IMR-90 (cell line): ENCODE data around the gene VWA5A. TPM values are rescaled to one million over a fixed set of nuclear protein-coding genes. Genes with fewer than 3 reads are reported as not detected.

ENCODE experiments used
- ATAC-seq: fragments of 200-7000 bp; cut with Tn5 transposase; 2 replicates; pipeline ENCODE4 v1.9.1; 2020; ENCODE audit warnings: low read depth, mild to moderate bottlenecking, moderate library complexity
- BruUV-seq: library from RNA; stranded (reverse); fragments of 400-500 nt; replicated peaks from 2 replicates; lab custom pipeline; 2021; lab: Mats Ljungman, UMichigan
- CTCF ChIA-PET: fragments of 300-600 bp; formaldehyde crosslinking; extraction: SDS; loops from one replicate; lab custom pipeline; 2021; ENCODE audit warnings: antibody characterized with exemption; lab: Yijun Ruan, JAX
- POLR2A ChIA-PET: fragments of 300-600 bp; sonication (Branson Sonifier 250); formaldehyde crosslinking; loops from one replicate; lab custom pipeline; 2022; ENCODE audit warnings: antibody characterized with exemption; ENCODE audit not compliant: unreplicated experiment; lab: Charles Lee
- DNase-seq: peaks from one replicate; pipeline ENCODE4 v3.0.0; 2013
- H2AFZ ChIP-seq: replicated peaks from 2 replicates; pipeline ENCODE3; 2013; ENCODE audit warnings: low read length, mild to moderate bottlenecking; ENCODE audit not compliant: poor library complexity
- H2AK5ac ChIP-seq: 2 replicates; pipeline ENCODE4 v1.6.1; 2013; ENCODE audit warnings: low read depth, low read length, inconsistent platforms
- H2AK9ac ChIP-seq: replicated peaks from 2 replicates; pipeline ENCODE3; 2013; ENCODE audit warnings: mild to moderate bottlenecking, low read depth, low read length, moderate library complexity; ENCODE audit not compliant: poor library complexity
- H2BK120ac ChIP-seq: 2 replicates; pipeline ENCODE4 v1.6.1; 2013; ENCODE audit warnings: low read depth, low read length, inconsistent platforms
- H2BK15ac ChIP-seq: 3 replicates; pipeline ENCODE4 v1.6.1; 2013; ENCODE audit warnings: low read depth, low read length, inconsistent platforms
- H2BK20ac ChIP-seq: 2 replicates; pipeline ENCODE4 v1.6.1; 2013; ENCODE audit warnings: low read depth, mild to moderate bottlenecking, inconsistent platforms, low read length, moderate library complexity
- H2BK5ac ChIP-seq: 2 replicates; pipeline ENCODE4 v1.6.1; 2013; ENCODE audit warnings: mild to moderate bottlenecking, low read depth, low read length, inconsistent platforms; ENCODE audit not compliant: poor library complexity, severe bottlenecking
- H3K14ac ChIP-seq: replicated peaks from 2 replicates; pipeline ENCODE4 v1.6.1; 2013; ENCODE audit warnings: low read depth, low read length, inconsistent platforms
- H3K18ac ChIP-seq: 2 replicates; pipeline ENCODE4 v1.6.1; 2013; ENCODE audit warnings: low read depth, low read length, control low read depth
- H3K23ac ChIP-seq: 2 replicates; pipeline ENCODE4 v1.6.1; 2013; ENCODE audit warnings: low read depth, low read length, inconsistent platforms
- H3K27ac ChIP-seq: 2 replicates; pipeline ENCODE4 v1.5.1; 2013; ENCODE audit warnings: mild to moderate bottlenecking, control low read depth, low read length; ENCODE audit not compliant: insufficient read depth
- H3K27me3 ChIP-seq: 2 replicates; pipeline ENCODE4 v1.6.1; 2013; ENCODE audit warnings: low read length; ENCODE audit not compliant: control insufficient read depth, insufficient read depth
- H3K36me3 ChIP-seq: 2 replicates; pipeline ENCODE4 v1.6.1; 2013; ENCODE audit warnings: low read length, mixed read lengths; ENCODE audit not compliant: control insufficient read depth, insufficient read depth
- H3K4ac ChIP-seq: 2 replicates; pipeline ENCODE4 v1.6.1; 2013; ENCODE audit warnings: low read depth, low read length, inconsistent platforms
- H3K4me1 ChIP-seq: 2 replicates; pipeline ENCODE4 v1.6.1; 2013; ENCODE audit warnings: low read length, mixed read lengths; ENCODE audit not compliant: control insufficient read depth, insufficient read depth
- H3K4me2 ChIP-seq: 2 replicates; pipeline ENCODE4 v1.6.1; 2013; ENCODE audit warnings: low read depth, mild to moderate bottlenecking, control low read depth, low read length, moderate library complexity
- H3K4me3 ChIP-seq: 2 replicates; pipeline ENCODE4 v1.5.1; 2013; ENCODE audit warnings: low read depth, mild to moderate bottlenecking, control low read depth, low read length, moderate library complexity; ENCODE audit not compliant: insufficient read depth
- H3K56ac ChIP-seq: 2 replicates; pipeline ENCODE4 v1.6.1; 2013; ENCODE audit warnings: low read length, inconsistent platforms; ENCODE audit not compliant: insufficient read depth; ENCODE audit errors: extremely low read depth
- H3K79me1 ChIP-seq, 2 experiments: 2 replicates each; pipeline ENCODE4 v1.6.1; 2013; ENCODE audit warnings: low read length in 2 of 2, inconsistent platforms in 1 of 2, low read depth in 1 of 2
- H3K9ac ChIP-seq: 2 replicates; pipeline ENCODE4 v1.6.1; 2013; ENCODE audit warnings: low read depth, low read length, control low read depth
- H3K9me1 ChIP-seq: 2 replicates; pipeline ENCODE4 v1.6.1; 2013; ENCODE audit warnings: low read length, inconsistent platforms; ENCODE audit not compliant: insufficient read depth
- H3K9me3 ChIP-seq: 2 replicates; pipeline ENCODE4 v1.6.1; 2013; ENCODE audit warnings: low read length; ENCODE audit not compliant: control insufficient read depth, insufficient read depth
- H4K20me1 ChIP-seq: 2 replicates; pipeline ENCODE4 v1.6.1; 2013; ENCODE audit warnings: low read length, inconsistent platforms; ENCODE audit not compliant: insufficient read depth
- H4K5ac ChIP-seq: 2 replicates; pipeline ENCODE4 v1.6.1; 2013; ENCODE audit warnings: mild to moderate bottlenecking, low read depth, low read length, control low read depth
- H4K8ac ChIP-seq, 2 experiments: 2 replicates each; pipeline ENCODE4 v1.6.1; 2013; ENCODE audit warnings: low read depth in 2 of 2, low read length in 2 of 2, control low read depth in 1 of 2, inconsistent platforms in 1 of 2
- H4K91ac ChIP-seq: 2 replicates; pipeline ENCODE4 v1.6.1; 2013; ENCODE audit warnings: low read depth, low read length, inconsistent platforms; ENCODE audit not compliant: insufficient read depth
- BHLHE40 ChIP-seq: fragments of 150-350 bp; IDR thresholded peaks from 2 replicates; pipeline ENCODE4 v1.6.1; 2016; ENCODE audit warnings: mild to moderate bottlenecking, low read depth, low read length
- CEBPB ChIP-seq: IDR thresholded peaks from 2 replicates; pipeline ENCODE4 v1.6.1; 2012; ENCODE audit warnings: low read depth, low read length, improper control_type of control experiment
- CHD1 ChIP-seq: IDR thresholded peaks from 2 replicates; pipeline ENCODE4 v1.6.1; 2012; ENCODE audit warnings: low read depth, low read length, improper control_type of control experiment
- FOS ChIP-seq: fragments of 150-350 bp; IDR thresholded peaks from 2 replicates; pipeline ENCODE4 v1.6.1; 2016; ENCODE audit warnings: low read depth, low read length
- MAFK ChIP-seq: IDR thresholded peaks from 2 replicates; pipeline ENCODE4 v1.6.1; 2012; ENCODE audit warnings: low read depth, low read length, improper control_type of control experiment
- MAZ ChIP-seq: IDR thresholded peaks from 2 replicates; pipeline ENCODE4 v1.6.1; 2012; ENCODE audit warnings: low read depth, mild to moderate bottlenecking, low read length, improper control_type of control experiment, moderate library complexity, borderline replicate concordance
- MXI1 ChIP-seq: IDR thresholded peaks from 2 replicates; pipeline ENCODE4 v1.6.1; 2012; ENCODE audit warnings: low read depth, mild to moderate bottlenecking, low read length, moderate library complexity, borderline replicate concordance
- NFE2L2 ChIP-seq: fragments of 150-350 bp; IDR thresholded peaks from 2 replicates; pipeline ENCODE4 v1.6.1; 2016; ENCODE audit warnings: low read depth, mild to moderate bottlenecking, low read length
- POLR2A ChIP-seq: IDR thresholded peaks from 2 replicates; pipeline ENCODE4 v1.6.1; 2012; ENCODE audit warnings: mild to moderate bottlenecking, low read depth, low read length
- RAD21 ChIP-seq: IDR thresholded peaks from 2 replicates; pipeline ENCODE4 v1.6.1; 2012; ENCODE audit warnings: low read length, improper control_type of control experiment
- RCOR1 ChIP-seq: IDR thresholded peaks from 2 replicates; pipeline ENCODE4 v1.6.1; 2012; ENCODE audit warnings: mild to moderate bottlenecking, low read length, improper control_type of control experiment; ENCODE audit not compliant: insufficient replicate concordance
- RFX5 ChIP-seq: IDR thresholded peaks from 2 replicates; pipeline ENCODE4 v1.8.0; 2012; ENCODE audit warnings: low read depth, mild to moderate bottlenecking, low read length, moderate library complexity
- SMC3 ChIP-seq: fragments of 150-350 bp; IDR thresholded peaks from 2 replicates; pipeline ENCODE4 v1.6.1; 2016; ENCODE audit warnings: low read depth, mild to moderate bottlenecking, antibody characterized with exemption, low read length, moderate library complexity
- USF2 ChIP-seq: fragments of 150-350 bp; IDR thresholded peaks from 2 replicates; pipeline ENCODE4 v1.6.1; 2017; ENCODE audit warnings: mild to moderate bottlenecking, antibody characterized with exemption, low read length, low read depth
- WGBS, 2 experiments: methylation state at CpG; one replicate each; pipeline versions ENCODE4 v1.1.5 to v1.1.7; 2013; ENCODE audit warnings: missing lambda C conversion rate in 2 of 2; ENCODE audit not compliant: insufficient read length in 1 of 2; ENCODE audit errors: extremely low coverage in 2 of 2; 5-methylcytosine and 5-hydroxymethylcytosine counted together
- dilution Hi-C: fragments of 300-500 bp; cut with HindIII; formaldehyde crosslinking; loops from one replicate; pipeline ENCODE4 v1.14.3; 2018; ENCODE audit warnings: low sequenced_read_pairs; ENCODE audit not compliant: unreplicated experiment
- in situ Hi-C: fragments of 300-500 bp; cut with MboI; formaldehyde crosslinking; loops from 3 replicates; pipeline ENCODE4 v1.14.3; 2019; ENCODE audit warnings: low sequenced_read_pairs, inconsistent platforms, mixed read lengths
- intact Hi-C: fragments of 100-400 bp; cut with micrococcal nuclease; formaldehyde crosslinking; loops from 2 replicates; pipeline ENCODE4 v1.10.0; 2022
- polyA plus RNA-seq, 3 experiments: library from polyadenylated mRNA; depleted of rRNA; stranded (reverse); fragments of >200 nt; gene quantifications; 2 replicates each; pipeline ENCODE4 v1.2.3, GENCODE V29; 2012; ENCODE audit warnings: low replicate concordance in 1 of 3
- total RNA-seq: library from RNA; depleted of rRNA; stranded (reverse); fragments of >200 nt; gene quantifications from 2 replicates; pipeline ENCODE4 v1.2.3, GENCODE V29; 2012
- TF ChIP-seq, protein P1 (sequence below): conservative IDR thresholded peaks from 2 replicates; pipeline ENCODE4 v1.5.1; 2012; ENCODE audit warnings: mild to moderate bottlenecking, low read depth, low read length, improper control_type of control experiment
- TF ChIP-seq, protein P2 (sequence below): fragments of 150-350 bp; IDR thresholded peaks from 2 replicates; pipeline ENCODE4 v1.6.1; 2016; ENCODE audit warnings: low read depth, mild to moderate bottlenecking, low read length, moderate library complexity, borderline replicate concordance

VWA5A gene
- total and polyA plus RNA-seq, 2 of the 4 experiments (the other 2 are of a cell fraction): 5.6 to 6.8 TPM

DNA sequence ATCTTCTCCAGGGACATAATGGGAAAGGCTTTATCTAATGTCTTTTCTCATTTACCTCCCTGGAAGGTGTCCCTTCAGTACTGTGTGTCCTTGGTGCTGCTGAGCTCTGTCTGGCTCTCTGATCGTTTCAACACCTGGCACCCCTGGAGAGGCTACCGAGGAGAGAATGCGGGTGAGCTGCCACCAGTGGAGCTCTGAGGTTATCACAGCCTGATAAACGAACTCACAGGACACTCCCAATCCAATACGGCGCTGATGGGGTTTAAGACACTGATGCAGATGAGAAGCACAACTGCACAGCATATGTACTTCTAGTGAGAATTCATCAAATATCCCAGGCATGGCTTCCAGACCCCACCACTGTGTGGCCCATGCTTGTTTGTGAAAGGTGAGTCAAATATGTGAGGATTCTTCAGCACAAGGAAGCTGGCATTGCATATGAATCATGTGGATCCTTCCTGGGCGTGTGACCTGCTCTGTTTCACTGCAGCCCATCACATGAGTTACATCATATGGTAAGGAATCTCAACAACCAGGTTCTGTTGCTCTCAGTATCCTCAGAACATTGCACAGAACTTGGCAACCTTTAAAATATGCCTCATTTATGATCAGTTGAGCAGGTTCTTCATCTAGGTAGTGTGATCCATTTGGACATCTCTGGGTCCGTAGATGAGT, 34.8 kb upstream of the VWA5A start:
- H3K4ac ChIP-seq: no peak overlapping the region
- H4K20me1 ChIP-seq: no peaks in the 10 kb centered on the region
- no peak overlapping the region for H2AK5ac ChIP-seq
- no peak overlapping the region for H4K91ac ChIP-seq
- H3K27me3 ChIP-seq: peaks cover 21% of the 10 kb centered on the region
- no peak overlapping the region for H3K4me2 ChIP-seq
- no CpG with 5 or more reads among the region's 8 CpGs for WGBS, 2 experiments
- H2BK5ac ChIP-seq: no peak overlapping the region
- H4K8ac ChIP-seq: no peak overlapping the region
- no peak overlapping the region for H2AFZ ChIP-seq
- no peak overlapping the region for H3K23ac ChIP-seq
- ChIA-PET POLR2A (no interaction called here), CTCF (interaction anchor here (0.6 to 1.3 kb wide), 2 partner anchors 9 to 513 kb away, joined by 3 to 4 read pairs; no protein-coding TSS in a partner anchor)
- H3K18ac ChIP-seq: no peak overlapping the region
- ATAC-seq (no peak), DNase-seq (no peak)
- in situ Hi-C loops: no loop called here
- no peak overlapping the region for H2BK15ac ChIP-seq
- no peak overlapping the region for H3K27ac ChIP-seq
- no peak overlapping the region for H3K9ac ChIP-seq
- H3K9me3 ChIP-seq: no peaks in the 10 kb centered on the region
- no peak overlapping the region for H3K14ac ChIP-seq
- no peak overlapping the region for H2AK9ac ChIP-seq
- no peak overlapping the region for H3K56ac ChIP-seq
- no peaks in the 10 kb centered on the region for H3K9me1 ChIP-seq
- no peaks in the 10 kb centered on the region for H3K79me1 ChIP-seq
- H4K5ac ChIP-seq: no peak overlapping the region
- TF ChIP-seq FOS: no peak
- TF ChIP-seq BHLHE40: no peak
- TF ChIP-seq, protein P1, sequence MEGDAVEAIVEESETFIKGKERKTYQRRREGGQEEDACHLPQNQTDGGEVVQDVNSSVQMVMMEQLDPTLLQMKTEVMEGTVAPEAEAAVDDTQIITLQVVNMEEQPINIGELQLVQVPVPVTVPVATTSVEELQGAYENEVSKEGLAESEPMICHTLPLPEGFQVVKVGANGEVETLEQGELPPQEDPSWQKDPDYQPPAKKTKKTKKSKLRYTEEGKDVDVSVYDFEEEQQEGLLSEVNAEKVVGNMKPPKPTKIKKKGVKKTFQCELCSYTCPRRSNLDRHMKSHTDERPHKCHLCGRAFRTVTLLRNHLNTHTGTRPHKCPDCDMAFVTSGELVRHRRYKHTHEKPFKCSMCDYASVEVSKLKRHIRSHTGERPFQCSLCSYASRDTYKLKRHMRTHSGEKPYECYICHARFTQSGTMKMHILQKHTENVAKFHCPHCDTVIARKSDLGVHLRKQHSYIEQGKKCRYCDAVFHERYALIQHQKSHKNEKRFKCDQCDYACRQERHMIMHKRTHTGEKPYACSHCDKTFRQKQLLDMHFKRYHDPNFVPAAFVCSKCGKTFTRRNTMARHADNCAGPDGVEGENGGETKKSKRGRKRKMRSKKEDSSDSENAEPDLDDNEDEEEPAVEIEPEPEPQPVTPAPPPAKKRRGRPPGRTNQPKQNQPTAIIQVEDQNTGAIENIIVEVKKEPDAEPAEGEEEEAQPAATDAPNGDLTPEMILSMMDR: no peak
- TF ChIP-seq NFE2L2: no peak
- no peak for TF ChIP-seq SMC3
- no peak for TF ChIP-seq RCOR1
- no peak for TF ChIP-seq POLR2A
- no peak for TF ChIP-seq MAZ
- TF ChIP-seq USF2: no peak
- no peak for TF ChIP-seq MAFK
- no peak for TF ChIP-seq CHD1
- TF ChIP-seq RFX5: no peak
- TF ChIP-seq RAD21: no peak
- no peak for TF ChIP-seq CEBPB
- TF ChIP-seq, protein P2, sequence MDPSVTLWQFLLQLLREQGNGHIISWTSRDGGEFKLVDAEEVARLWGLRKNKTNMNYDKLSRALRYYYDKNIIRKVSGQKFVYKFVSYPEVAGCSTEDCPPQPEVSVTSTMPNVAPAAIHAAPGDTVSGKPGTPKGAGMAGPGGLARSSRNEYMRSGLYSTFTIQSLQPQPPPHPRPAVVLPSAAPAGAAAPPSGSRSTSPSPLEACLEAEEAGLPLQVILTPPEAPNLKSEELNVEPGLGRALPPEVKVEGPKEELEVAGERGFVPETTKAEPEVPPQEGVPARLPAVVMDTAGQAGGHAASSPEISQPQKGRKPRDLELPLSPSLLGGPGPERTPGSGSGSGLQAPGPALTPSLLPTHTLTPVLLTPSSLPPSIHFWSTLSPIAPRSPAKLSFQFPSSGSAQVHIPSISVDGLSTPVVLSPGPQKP: no peak
- TF ChIP-seq MXI1: no peak
- H2BK120ac ChIP-seq: no peak overlapping the region
- dilution Hi-C loops: no loop called here
- H3K4me1 ChIP-seq: no peaks in the 10 kb centered on the region; the same call in 1 of the 2 replicates
- intact Hi-C loops: no loop called here
- no peak overlapping the region for H2BK20ac ChIP-seq
- no peak overlapping the region for H3K4me3 ChIP-seq
- no TSS peak for BruUV-seq
- no peaks in the 10 kb centered on the region for H3K36me3 ChIP-seq
